IMR-90 (cell line): Measurements from ENCODE around the gene RNF141. TPM values are rescaled to one million over a fixed set of nuclear protein-coding genes. Genes with fewer than 3 reads are reported as not detected.

ENCODE experiments used
- ATAC-seq: fragments of 200-7000 bp; cut with Tn5 transposase; 2 replicates; pipeline ENCODE4 v1.9.1; 2020; ENCODE audit warnings: low read depth, mild to moderate bottlenecking, moderate library complexity
- BruUV-seq: library from RNA; stranded (reverse); fragments of 400-500 nt; replicated peaks from 2 replicates; lab custom pipeline; 2021; lab: Mats Ljungman, UMichigan
- CTCF ChIA-PET: fragments of 300-600 bp; formaldehyde crosslinking; extraction: SDS; loops from one replicate; lab custom pipeline; 2021; ENCODE audit warnings: antibody characterized with exemption; lab: Yijun Ruan, JAX
- POLR2A ChIA-PET: fragments of 300-600 bp; sonication (Branson Sonifier 250); formaldehyde crosslinking; loops from one replicate; lab custom pipeline; 2022; ENCODE audit warnings: antibody characterized with exemption; ENCODE audit not compliant: unreplicated experiment; lab: Charles Lee
- DNase-seq: peaks from one replicate; pipeline ENCODE4 v3.0.0; 2013
- H2AFZ ChIP-seq: replicated peaks from 2 replicates; pipeline ENCODE3; 2013; ENCODE audit warnings: low read length, mild to moderate bottlenecking; ENCODE audit not compliant: poor library complexity
- H2AK5ac ChIP-seq: 2 replicates; pipeline ENCODE4 v1.6.1; 2013; ENCODE audit warnings: low read depth, low read length, inconsistent platforms
- H2AK9ac ChIP-seq: replicated peaks from 2 replicates; pipeline ENCODE3; 2013; ENCODE audit warnings: mild to moderate bottlenecking, low read depth, low read length, moderate library complexity; ENCODE audit not compliant: poor library complexity
- H2BK120ac ChIP-seq: 2 replicates; pipeline ENCODE4 v1.6.1; 2013; ENCODE audit warnings: low read depth, low read length, inconsistent platforms
- H2BK15ac ChIP-seq: 3 replicates; pipeline ENCODE4 v1.6.1; 2013; ENCODE audit warnings: low read depth, low read length, inconsistent platforms
- H2BK20ac ChIP-seq: 2 replicates; pipeline ENCODE4 v1.6.1; 2013; ENCODE audit warnings: low read depth, mild to moderate bottlenecking, inconsistent platforms, low read length, moderate library complexity
- H2BK5ac ChIP-seq: 2 replicates; pipeline ENCODE4 v1.6.1; 2013; ENCODE audit warnings: mild to moderate bottlenecking, low read depth, low read length, inconsistent platforms; ENCODE audit not compliant: poor library complexity, severe bottlenecking
- H3K14ac ChIP-seq: replicated peaks from 2 replicates; pipeline ENCODE4 v1.6.1; 2013; ENCODE audit warnings: low read depth, low read length, inconsistent platforms
- H3K18ac ChIP-seq: 2 replicates; pipeline ENCODE4 v1.6.1; 2013; ENCODE audit warnings: low read depth, low read length, control low read depth
- H3K23ac ChIP-seq: 2 replicates; pipeline ENCODE4 v1.6.1; 2013; ENCODE audit warnings: low read depth, low read length, inconsistent platforms
- H3K27ac ChIP-seq: 2 replicates; pipeline ENCODE4 v1.5.1; 2013; ENCODE audit warnings: mild to moderate bottlenecking, control low read depth, low read length; ENCODE audit not compliant: insufficient read depth
- H3K27me3 ChIP-seq: 2 replicates; pipeline ENCODE4 v1.6.1; 2013; ENCODE audit warnings: low read length; ENCODE audit not compliant: control insufficient read depth, insufficient read depth
- H3K36me3 ChIP-seq: 2 replicates; pipeline ENCODE4 v1.6.1; 2013; ENCODE audit warnings: low read length, mixed read lengths; ENCODE audit not compliant: control insufficient read depth, insufficient read depth
- H3K4ac ChIP-seq: 2 replicates; pipeline ENCODE4 v1.6.1; 2013; ENCODE audit warnings: low read depth, low read length, inconsistent platforms
- H3K4me1 ChIP-seq: 2 replicates; pipeline ENCODE4 v1.6.1; 2013; ENCODE audit warnings: low read length, mixed read lengths; ENCODE audit not compliant: control insufficient read depth, insufficient read depth
- H3K4me2 ChIP-seq: 2 replicates; pipeline ENCODE4 v1.6.1; 2013; ENCODE audit warnings: low read depth, mild to moderate bottlenecking, control low read depth, low read length, moderate library complexity
- H3K4me3 ChIP-seq: 2 replicates; pipeline ENCODE4 v1.5.1; 2013; ENCODE audit warnings: low read depth, mild to moderate bottlenecking, control low read depth, low read length, moderate library complexity; ENCODE audit not compliant: insufficient read depth
- H3K56ac ChIP-seq: 2 replicates; pipeline ENCODE4 v1.6.1; 2013; ENCODE audit warnings: low read length, inconsistent platforms; ENCODE audit not compliant: insufficient read depth; ENCODE audit errors: extremely low read depth
- H3K79me1 ChIP-seq, 2 experiments: 2 replicates each; pipeline ENCODE4 v1.6.1; 2013; ENCODE audit warnings: low read length in 2 of 2, inconsistent platforms in 1 of 2, low read depth in 1 of 2
- H3K9ac ChIP-seq: 2 replicates; pipeline ENCODE4 v1.6.1; 2013; ENCODE audit warnings: low read depth, low read length, control low read depth
- H3K9me1 ChIP-seq: 2 replicates; pipeline ENCODE4 v1.6.1; 2013; ENCODE audit warnings: low read length, inconsistent platforms; ENCODE audit not compliant: insufficient read depth
- H3K9me3 ChIP-seq: 2 replicates; pipeline ENCODE4 v1.6.1; 2013; ENCODE audit warnings: low read length; ENCODE audit not compliant: control insufficient read depth, insufficient read depth
- H4K20me1 ChIP-seq: 2 replicates; pipeline ENCODE4 v1.6.1; 2013; ENCODE audit warnings: low read length, inconsistent platforms; ENCODE audit not compliant: insufficient read depth
- H4K5ac ChIP-seq: 2 replicates; pipeline ENCODE4 v1.6.1; 2013; ENCODE audit warnings: mild to moderate bottlenecking, low read depth, low read length, control low read depth
- H4K8ac ChIP-seq, 2 experiments: 2 replicates each; pipeline ENCODE4 v1.6.1; 2013; ENCODE audit warnings: low read depth in 2 of 2, low read length in 2 of 2, control low read depth in 1 of 2, inconsistent platforms in 1 of 2
- H4K91ac ChIP-seq: 2 replicates; pipeline ENCODE4 v1.6.1; 2013; ENCODE audit warnings: low read depth, low read length, inconsistent platforms; ENCODE audit not compliant: insufficient read depth
- CTCF ChIP-seq: conservative IDR thresholded peaks from 2 replicates; pipeline ENCODE4 v1.5.1; 2012; ENCODE audit warnings: mild to moderate bottlenecking, low read depth, low read length, improper control_type of control experiment
- ELK1 ChIP-seq: fragments of 150-350 bp; IDR thresholded peaks from 2 replicates; pipeline ENCODE4 v1.6.1; 2016; ENCODE audit warnings: low read depth, mild to moderate bottlenecking, low read length, moderate library complexity, borderline replicate concordance
- FOS ChIP-seq: fragments of 150-350 bp; IDR thresholded peaks from 2 replicates; pipeline ENCODE4 v1.6.1; 2016; ENCODE audit warnings: low read depth, low read length
- MXI1 ChIP-seq: IDR thresholded peaks from 2 replicates; pipeline ENCODE4 v1.6.1; 2012; ENCODE audit warnings: low read depth, mild to moderate bottlenecking, low read length, moderate library complexity, borderline replicate concordance
- NFE2L2 ChIP-seq: fragments of 150-350 bp; IDR thresholded peaks from 2 replicates; pipeline ENCODE4 v1.6.1; 2016; ENCODE audit warnings: low read depth, mild to moderate bottlenecking, low read length
- RAD21 ChIP-seq: IDR thresholded peaks from 2 replicates; pipeline ENCODE4 v1.6.1; 2012; ENCODE audit warnings: low read length, improper control_type of control experiment
- RCOR1 ChIP-seq: IDR thresholded peaks from 2 replicates; pipeline ENCODE4 v1.6.1; 2012; ENCODE audit warnings: mild to moderate bottlenecking, low read length, improper control_type of control experiment; ENCODE audit not compliant: insufficient replicate concordance
- RFX5 ChIP-seq: IDR thresholded peaks from 2 replicates; pipeline ENCODE4 v1.8.0; 2012; ENCODE audit warnings: low read depth, mild to moderate bottlenecking, low read length, moderate library complexity
- WGBS, 2 experiments: methylation state at CpG; one replicate each; pipeline versions ENCODE4 v1.1.5 to v1.1.7; 2013; ENCODE audit warnings: missing lambda C conversion rate in 2 of 2; ENCODE audit not compliant: insufficient read length in 1 of 2; ENCODE audit errors: extremely low coverage in 2 of 2; 5-methylcytosine and 5-hydroxymethylcytosine counted together
- dilution Hi-C: fragments of 300-500 bp; cut with HindIII; formaldehyde crosslinking; loops from one replicate; pipeline ENCODE4 v1.14.3; 2018; ENCODE audit warnings: low sequenced_read_pairs; ENCODE audit not compliant: unreplicated experiment
- in situ Hi-C: fragments of 300-500 bp; cut with MboI; formaldehyde crosslinking; loops from 3 replicates; pipeline ENCODE4 v1.14.3; 2019; ENCODE audit warnings: low sequenced_read_pairs, inconsistent platforms, mixed read lengths
- intact Hi-C: fragments of 100-400 bp; cut with micrococcal nuclease; formaldehyde crosslinking; loops from 2 replicates; pipeline ENCODE4 v1.10.0; 2022
- polyA plus RNA-seq, 3 experiments: library from polyadenylated mRNA; depleted of rRNA; stranded (reverse); fragments of >200 nt; gene quantifications; 2 replicates each; pipeline ENCODE4 v1.2.3, GENCODE V29; 2012; ENCODE audit warnings: low replicate concordance in 1 of 3
- total RNA-seq: library from RNA; depleted of rRNA; stranded (reverse); fragments of >200 nt; gene quantifications from 2 replicates; pipeline ENCODE4 v1.2.3, GENCODE V29; 2012

RNF141 gene
- total and polyA plus RNA-seq, 2 of the 4 experiments (the other 2 are of a cell fraction), result 13.8 to 18.6 TPM

GRCh38 chr11:10561947-10562346 lies 21.0 kb upstream of the RNF141 start:
- H2BK20ac ChIP-seq, result no peak overlapping the region
- H4K20me1 ChIP-seq, result no peaks in the 10 kb centered on the region
- H3K4ac ChIP-seq, result no peak overlapping the region
- intact Hi-C loops (no loop called here), in situ Hi-C loops (no loop called here), dilution Hi-C loops (no loop called here)
- no peaks in the 10 kb centered on the region for H3K79me1 ChIP-seq
- no TSS peak for BruUV-seq
- no peak overlapping the region for H3K18ac ChIP-seq
- 0 out of 2 replicates have a peak overlapping the region, but pooled peaks have one; percentile 31 for H3K14ac ChIP-seq
- H3K9me3 ChIP-seq, result no peaks in the 10 kb centered on the region
- no peak overlapping the region for H4K91ac ChIP-seq
- POLR2A ChIA-PET, result no interaction called here
- H2AFZ ChIP-seq, result no peak overlapping the region
- H2AK9ac ChIP-seq, result no peak overlapping the region
- no peak overlapping the region for H4K8ac ChIP-seq
- 100% methylated on average over 1 of the region's 1 CpG; no CpG with 5 or more reads in 1 of the 2 experiments for WGBS, 2 experiments
- H3K56ac ChIP-seq, result no peak overlapping the region
- no peak overlapping the region for H4K5ac ChIP-seq
- H3K27ac ChIP-seq, result no peak overlapping the region
- TF ChIP-seq FOS (no peak), NFE2L2 (no peak), RAD21 (no peak), MXI1 (no peak), CTCF (no peak), ELK1 (no peak), RCOR1 (no peak), RFX5 (no peak)
- no peaks in the 10 kb centered on the region for H3K27me3 ChIP-seq
- H3K4me1 ChIP-seq, result no peaks in the 10 kb centered on the region
- H3K4me2 ChIP-seq, result no peak overlapping the region
- H3K23ac ChIP-seq, result 0 out of 2 replicates have a peak overlapping the region, but pooled peaks have one; percentile 25
- H3K9ac ChIP-seq, result no peak overlapping the region
- peak overlapping the region; percentile 7; the same call in 1 of the 2 replicates for H2AK5ac ChIP-seq
- no peaks in the 10 kb centered on the region for H3K36me3 ChIP-seq
- H2BK120ac ChIP-seq, result no peak overlapping the region
- H3K4me3 ChIP-seq, result no peak overlapping the region
- CTCF ChIA-PET, result no interaction called here
- DNase-seq, result no peak
- no peak overlapping the region for H2BK5ac ChIP-seq
- peak overlapping the region; percentile 43; the same call in 1 of the 3 replicates for H2BK15ac ChIP-seq
- peaks cover 5% of the 10 kb centered on the region for H3K9me1 ChIP-seq
- no peak for ATAC-seq
